HepG2 (cell line): Measurements from ENCODE around the gene WDSUB1. TPM values are rescaled to one million over a fixed set of nuclear protein-coding genes. Genes with fewer than 3 reads are reported as not detected.

ENCODE experiments used
- ATAC-seq: fragments of 200-7000 bp; cut with Tn5 transposase; 3 replicates; pipeline ENCODE4 v1.9.1; 2020; ENCODE audit warnings: mild to moderate bottlenecking, moderate library complexity
- BruUV-seq: library from RNA; stranded (reverse); fragments of 400-500 nt; replicated peaks from 2 replicates; lab custom pipeline; 2021; lab: Mats Ljungman, UMichigan
- CTCF ChIA-PET: fragments of 300-600 bp; formaldehyde crosslinking; extraction: SDS; loops from one replicate; lab custom pipeline; 2021; ENCODE audit warnings: low total read pairs, inconsistent platforms, low intra/inter-chr PET ratio; lab: Yijun Ruan, JAX
- POLR2A ChIA-PET: fragments of 350-600 bp; sonication (Branson Sonifier 250); formaldehyde crosslinking; loops from one replicate; lab custom pipeline; 2020; ENCODE audit warnings: antibody characterized with exemption, inconsistent platforms; lab: Yijun Ruan, JAX
- DNase-seq: peaks from one replicate; pipeline ENCODE4 v3.0.0-alpha.2; 2015; ENCODE audit warnings: low spot score
- FAIRE-seq: peaks from 3 replicates; lab custom pipeline; 2011; peaks lifted over from hg19 to GRCh38; lab: Jason Lieb, UNC
- H2AFZ ChIP-seq: one replicate; pipeline ENCODE4 v1.6.1; 2011; ENCODE audit warnings: low read length, inconsistent platforms
- H3K27ac ChIP-seq: fragments of 300-600 bp; 3 replicates; pipeline ENCODE4 v1.8.0; 2011; ENCODE audit warnings: mixed run types, mild to moderate bottlenecking, mixed read lengths, low read length, inconsistent platforms; ENCODE audit not compliant: insufficient read depth; ENCODE audit errors: extremely low read length
- H3K27me3 ChIP-seq, 2 experiments: fragments of 200-600 bp in 1 of 2; 2 replicates in 1 of 2; 3 replicates in 1 of 2; pipeline versions ENCODE4 v1.6.0 to v1.8.0; 2011; ENCODE audit warnings: low read length in 2 of 2, mild to moderate bottlenecking in 2 of 2, moderate library complexity in 2 of 2, inconsistent platforms in 1 of 2; ENCODE audit not compliant: insufficient read depth in 2 of 2, control insufficient read depth in 1 of 2
- H3K36me3 ChIP-seq, 2 experiments: fragments of 200-600 bp in 1 of 2; replicated peaks in 1 of 2; 2 replicates in 1 of 2; 3 replicates in 1 of 2; pipeline versions ENCODE4 v1.5.1 to v1.8.0; 2011; ENCODE audit warnings: low read length in 2 of 2, inconsistent platforms in 1 of 2; ENCODE audit not compliant: insufficient read depth in 2 of 2, control insufficient read depth in 1 of 2
- H3K4me1 ChIP-seq: 2 replicates; pipeline ENCODE4 v1.5.1; 2012; ENCODE audit warnings: low read length, inconsistent platforms; ENCODE audit not compliant: insufficient read depth
- H3K4me2 ChIP-seq: 2 replicates; pipeline ENCODE4 v1.6.0; 2011; ENCODE audit warnings: low read depth, low read length, inconsistent platforms
- H3K4me3 ChIP-seq, 3 experiments: fragments of 200-600 bp in 1 of 3; sonication (generic), shearing (Covaris generic) in 1 of 3; replicated peaks in 1 of 3; 2 replicates each; pipeline ENCODE4 v1.5.1; 2011 to 2016; ENCODE audit warnings: low read length in 3 of 3, inconsistent platforms in 2 of 3, low read depth in 2 of 3, mild to moderate bottlenecking in 2 of 3, control low read depth in 1 of 3, mixed read lengths in 1 of 3; ENCODE audit not compliant: insufficient read depth in 1 of 3
- H3K79me2 ChIP-seq: one replicate; pipeline ENCODE4 v1.6.1; 2011; ENCODE audit warnings: low read length, inconsistent platforms; ENCODE audit not compliant: insufficient read depth
- H3K9ac ChIP-seq: 2 replicates; pipeline ENCODE4 v1.6.0; 2011; ENCODE audit warnings: mild to moderate bottlenecking, low read depth, low read length, inconsistent platforms; ENCODE audit not compliant: insufficient read depth
- H3K9me3 ChIP-seq: 2 replicates; pipeline ENCODE4 v1.5.1; 2012; ENCODE audit warnings: mild to moderate bottlenecking, low read length
- H4K20me1 ChIP-seq: 2 replicates; pipeline ENCODE4 v1.6.0; 2011; ENCODE audit warnings: inconsistent platforms, mild to moderate bottlenecking, low read length, moderate library complexity; ENCODE audit not compliant: insufficient read depth
- DPF2 ChIP-seq: sonication (generic); formaldehyde crosslinking; IDR thresholded peaks from 2 replicates; pipeline ENCODE4 v1.4.0; 2020; ENCODE audit warnings: mild to moderate bottlenecking, low read depth, missing genetic modification reagents, borderline replicate concordance
- MEIS2 ChIP-seq: sonication (generic); formaldehyde crosslinking; IDR thresholded peaks from 2 replicates; pipeline ENCODE4 v1.9.0; 2021; ENCODE audit warnings: mild to moderate bottlenecking, missing genetic modification reagents
- PBX2 ChIP-seq: IDR thresholded peaks from 2 replicates; pipeline ENCODE4 v1.6.1; 2016; ENCODE audit warnings: control low read depth
- PHF21A ChIP-seq: sonication (generic); formaldehyde crosslinking; IDR thresholded peaks from 2 replicates; pipeline ENCODE4 v1.5.0; 2020; ENCODE audit warnings: mild to moderate bottlenecking, missing genetic modification reagents
- PTBP1 ChIP-seq: fragments of 200-400 bp; formaldehyde crosslinking; IDR thresholded peaks from 2 replicates; pipeline ENCODE4 v1.6.1; 2018; ENCODE audit warnings: low read length, low read depth; ENCODE audit not compliant: poor library complexity, severe bottlenecking
- SALL1 ChIP-seq: sonication (generic); formaldehyde crosslinking; IDR thresholded peaks from 2 replicates; pipeline ENCODE4 v1.8.0; 2022; ENCODE audit warnings: mild to moderate bottlenecking, missing genetic modification reagents
- TBX2 ChIP-seq: sonication (generic); formaldehyde crosslinking; IDR thresholded peaks from 2 replicates; pipeline ENCODE4 v1.5.0; 2020; ENCODE audit warnings: missing genetic modification reagents, mild to moderate bottlenecking, borderline replicate concordance
- UBTF ChIP-seq: sonication (generic); formaldehyde crosslinking; IDR thresholded peaks from 2 replicates; pipeline ENCODE4 v1.4.0; 2020; ENCODE audit warnings: mild to moderate bottlenecking, missing genetic modification reagents
- ZBTB38 ChIP-seq: sonication (generic); formaldehyde crosslinking; IDR thresholded peaks from 2 replicates; pipeline ENCODE4 v1.5.1; 2020; ENCODE audit warnings: mild to moderate bottlenecking, missing genetic modification reagents
- ZBTB49 ChIP-seq: sonication (generic); formaldehyde crosslinking; IDR thresholded peaks from 2 replicates; pipeline ENCODE4 v1.4.0; 2020; ENCODE audit warnings: missing genetic modification reagents, borderline replicate concordance
- ZNF282 ChIP-seq: fragments of 450-650 bp; IDR thresholded peaks from 2 replicates; pipeline ENCODE4 v1.6.1; 2018; ENCODE audit not compliant: partially characterized antibody
- ZNF432 ChIP-seq: sonication (generic); formaldehyde crosslinking; IDR thresholded peaks from 2 replicates; pipeline ENCODE4 v1.5.0; 2020; ENCODE audit warnings: missing genetic modification reagents, mild to moderate bottlenecking, borderline replicate concordance
- ZNF615 ChIP-seq: sonication (generic); formaldehyde crosslinking; IDR thresholded peaks from 2 replicates; pipeline ENCODE4 v1.5.0; 2020; ENCODE audit warnings: mild to moderate bottlenecking, missing genetic modification reagents, borderline replicate concordance
- ZNF652 ChIP-seq: IDR thresholded peaks from 2 replicates; pipeline ENCODE4 v1.6.1; 2016; ENCODE audit warnings: low read depth, borderline replicate concordance
- ZSCAN21 ChIP-seq: sonication (generic); formaldehyde crosslinking; IDR thresholded peaks from 2 replicates; pipeline ENCODE4 v1.8.0; 2022; ENCODE audit warnings: mild to moderate bottlenecking, missing genetic modification reagents, moderate library complexity, borderline replicate concordance
- WGBS: methylation state at CpG from one replicate; pipeline ENCODE4 v1.1.6; 2017; ENCODE audit warnings: low lambda C conversion rate; 5-methylcytosine and 5-hydroxymethylcytosine counted together
- in situ Hi-C: cut with HindIII; loops from 2 replicates; pipeline ENCODE4 v1.10.0; 2017; ENCODE audit warnings: low pct_unique_long_range_greater_than_20kb; ENCODE audit not compliant: extremely low pct_ligation_motif_present
- intact Hi-C: fragments of 100-400 bp; cut with micrococcal nuclease; formaldehyde crosslinking; loops from one replicate; pipeline ENCODE4 v1.10.0; 2022; ENCODE audit not compliant: unreplicated experiment
- polyA plus RNA-seq, 8 experiments: library from polyadenylated mRNA; depleted of rRNA in 3 of 8; stranded (reverse) in 7 of 8; unstranded in 1 of 8; fragments of >200 nt; fragmentation: Illumina TruSeq in 4 of 8; extraction: Trizol in 4 of 8; gene quantifications; 2 replicates each; pipeline versions ENCODE4 v1.2.1 to v1.2.3, GENCODE V29; 2011 to 2016; ENCODE audit warnings: low read depth in 4 of 8, missing spikeins in 1 of 8, mixed read lengths in 1 of 8; ENCODE audit not compliant: insufficient read depth in 1 of 8
- total RNA-seq, 5 experiments: library from RNA; depleted of rRNA; stranded (reverse); fragments of >200 nt; fragmentation: Illumina TruSeq; extraction: Trizol; gene quantifications; 2 replicates each; pipeline ENCODE4 v1.2.3, GENCODE V29; 2016; ENCODE audit warnings: low read depth in 1 of 5
- TF ChIP-seq, protein P1 (sequence below): sonication (generic); formaldehyde crosslinking; IDR thresholded peaks from 2 replicates; pipeline ENCODE4 v1.8.1; 2023; ENCODE audit warnings: mild to moderate bottlenecking, missing genetic modification reagents

The WDSUB1 gene
- total and polyA plus RNA-seq, 2 of the 13 experiments (the other 11 are each of a cell fraction or from before 2014, with no cell fraction given): 10.1 to 10.7 TPM

GRCh38 chr2:159218389-159218788 is 68.1 kb downstream of the WDSUB1 start (continued):
- TF ChIP-seq PBX2: no peak
- TF ChIP-seq ZBTB49 (CRISPR knock-in tag): no peak
- no peak for TF ChIP-seq ZBTB38
- no peak for TF ChIP-seq PHF21A (CRISPR knock-in tag)
- TF ChIP-seq, protein P1, sequence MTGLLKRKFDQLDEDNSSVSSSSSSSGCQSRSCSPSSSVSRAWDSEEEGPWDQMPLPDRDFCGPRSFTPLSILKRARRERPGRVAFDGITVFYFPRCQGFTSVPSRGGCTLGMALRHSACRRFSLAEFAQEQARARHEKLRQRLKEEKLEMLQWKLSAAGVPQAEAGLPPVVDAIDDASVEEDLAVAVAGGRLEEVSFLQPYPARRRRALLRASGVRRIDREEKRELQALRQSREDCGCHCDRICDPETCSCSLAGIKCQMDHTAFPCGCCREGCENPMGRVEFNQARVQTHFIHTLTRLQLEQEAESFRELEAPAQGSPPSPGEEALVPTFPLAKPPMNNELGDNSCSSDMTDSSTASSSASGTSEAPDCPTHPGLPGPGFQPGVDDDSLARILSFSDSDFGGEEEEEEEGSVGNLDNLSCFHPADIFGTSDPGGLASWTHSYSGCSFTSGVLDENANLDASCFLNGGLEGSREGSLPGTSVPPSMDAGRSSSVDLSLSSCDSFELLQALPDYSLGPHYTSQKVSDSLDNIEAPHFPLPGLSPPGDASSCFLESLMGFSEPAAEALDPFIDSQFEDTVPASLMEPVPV (CRISPR knock-in tag): no peak

DNA sequence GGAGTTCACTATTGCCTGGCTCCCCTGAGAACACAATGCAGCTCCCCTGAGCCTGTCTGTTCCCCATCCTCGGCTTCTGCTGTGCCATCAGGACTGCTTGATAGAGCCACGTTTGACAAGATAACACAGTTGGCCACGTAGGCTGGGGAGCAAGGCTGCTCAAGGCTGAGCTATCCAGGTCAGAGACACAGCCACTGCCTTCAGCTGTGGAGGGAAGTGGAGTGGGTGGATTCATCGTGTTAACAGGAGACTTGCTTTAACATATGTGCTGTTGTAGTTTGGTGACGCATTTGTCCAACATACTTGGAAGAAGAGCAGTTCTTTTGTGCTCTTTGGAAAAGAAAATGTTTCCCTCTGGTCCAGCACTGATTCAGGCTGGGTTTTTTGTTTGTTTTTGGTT is 68.8 kb downstream of the WDSUB1 start:
- Histone ChIP-seq H3K4me1 (no peaks in the 10 kb centered on the region), H3K79me2 (no peaks in the 10 kb centered on the region), H2AFZ (no peak overlapping the region), H3K4me2 (no peak overlapping the region), H3K27ac (no peak overlapping the region), H3K27me3 (no peaks in the 10 kb centered on the region), H3K9me3 (no peaks in the 10 kb centered on the region), H3K4me3 (no peak overlapping the region), H3K9ac (no peak overlapping the region), H4K20me1 (no peaks in the 10 kb centered on the region), H3K36me3 (no peaks in the 10 kb centered on the region)
- FAIRE-seq (no peak), DNase-seq (no peak), ATAC-seq (no peak; the same call in 2 of the 3 replicates)
- ChIA-PET CTCF (no interaction called here), POLR2A (no interaction called here)
- in situ Hi-C loops: no loop called here
- no TSS peak for BruUV-seq
- no peak for TF ChIP-seq PTBP1
- no peak for TF ChIP-seq ZNF282
- TF ChIP-seq TBX2 (CRISPR knock-in tag): no peak
- TF ChIP-seq ZNF652: no peak
- no peak for TF ChIP-seq SALL1 (CRISPR knock-in tag)
- TF ChIP-seq ZNF615: no peak
- no peak for TF ChIP-seq UBTF (CRISPR knock-in tag)
- no peak for TF ChIP-seq ZNF432 (CRISPR knock-in tag)
- no peak for TF ChIP-seq MEIS2 (CRISPR knock-in tag)
- TF ChIP-seq ZSCAN21 (CRISPR knock-in tag): no peak
- no peak for TF ChIP-seq DPF2
- intact Hi-C loops: no loop called here
- WGBS: 66% methylated on average over 5 of the region's 5 CpGs
